Stomach (tissue), 9 donors: ENCODE data around the gene CELA2A. TPM values are rescaled to one million over a fixed set of nuclear protein-coding genes. Genes with fewer than 3 reads are reported as not detected.

Experiments
- DNase-seq, 2 donors: peaks; one replicate each; pipeline versions ENCODE4 v3.0.0 to v3.0.0-alpha.2; 2013 to 2019
- H3K27ac ChIP-seq, 5 donors: fragments of 200-600 bp in 4 of 5; sonication (generic) in 4 of 5; one replicate each; pipeline ENCODE4 v1.5.1; 2013 to 2019; ENCODE audit warnings: mild to moderate bottlenecking in 1 of 5, moderate library complexity in 1 of 5
- H3K27me3 ChIP-seq, 3 donors: fragments of 200-600 bp; sonication (generic); one replicate each; pipeline ENCODE4 v1.5.1; 2017 to 2019; ENCODE audit warnings: mixed run types in 1 of 3
- H3K36me3 ChIP-seq, 4 donors: fragments of 200-600 bp; sonication (generic); 1 replicate in 3 of 4; 2 replicates in 1 of 4; pipeline ENCODE4 v1.5.1; 2016 to 2019
- H3K4me1 ChIP-seq, 4 donors: fragments of 200-600 bp; sonication (generic); one replicate each; pipeline ENCODE4 v1.5.1; 2016 to 2019
- H3K4me3 ChIP-seq, 4 donors: fragments of 200-600 bp; sonication (generic) in 3 of 4; one replicate each; pipeline ENCODE4 v1.5.1; 2016 to 2019; ENCODE audit warnings: mild to moderate bottlenecking in 1 of 4
- H3K9me3 ChIP-seq, 4 donors: fragments of 200-600 bp; sonication (generic); one replicate each; pipeline ENCODE4 v1.5.1; 2016 to 2019
- EP300 ChIP-seq: sonication (generic); formaldehyde crosslinking; IDR thresholded peaks from one replicate; pipeline ENCODE4 v1.6.1; 2017; ENCODE audit warnings: antibody characterized with exemption
- POLR2A ChIP-seq, 4 donors: fragments of 450-650 bp; IDR thresholded peaks; one replicate each; pipeline ENCODE4 v1.6.1; 2016; ENCODE audit warnings: antibody characterized with exemption in 4 of 4, control low read depth in 2 of 4, mild to moderate bottlenecking in 1 of 4, moderate library complexity in 1 of 4
- POLR2AphosphoS5 ChIP-seq, 3 donors: sonication (generic); formaldehyde crosslinking; IDR thresholded peaks; one replicate each; pipeline ENCODE4 v1.6.1; 2016; ENCODE audit warnings: antibody characterized with exemption in 3 of 3
- WGBS, 5 donors: extraction: QIAGEN DNeasy Blood & Tissue Kit in 3 of 5; methylation state at CpG; one replicate each; pipeline versions ENCODE4 v1.1.5 to v1.1.7; 2013 to 2018; 5-methylcytosine and 5-hydroxymethylcytosine counted together
- intact Hi-C: fragments of 100-400 bp; cut with DNase I; formaldehyde crosslinking; loops from one replicate; pipeline ENCODE4 v1.15.1; 2023; ENCODE audit warnings: low total_unique reads
- polyA plus RNA-seq, 3 donors: library from polyadenylated mRNA; stranded (reverse); fragments of 200-250 nt; gene quantifications; one replicate each; pipeline ENCODE4 v1.2.3, GENCODE V29; 2013
- total RNA-seq, 5 donors: library from RNA; depleted of rRNA; stranded (reverse); fragments of >200 nt; gene quantifications; one replicate each; pipeline versions ENCODE4 v1.1.0 to v1.2.3, GENCODE V29; 2014 to 2016
- TF ChIP-seq, protein P1 (sequence below), 7 experiments: fragments of 450-650 bp in 4 of 7; fragments of 200-600 bp in 3 of 7; sonication (generic) in 3 of 7; IDR thresholded peaks; one replicate each; pipeline ENCODE4 v1.5.1; 2016 to 2019; ENCODE audit warnings: antibody characterized with exemption in 7 of 7, control low read depth in 2 of 7, mild to moderate bottlenecking in 1 of 7
- donor health status: healthy with polysubstance abuse.
- donor health status: Bipolar disorder and iron deficiency.
- donor health status: healthy.

Gene CELA2A
- total and polyA plus RNA-seq, 8 donors: 0.43 to 3.1 (median 1.1) TPM; not detected in 4

DNA sequence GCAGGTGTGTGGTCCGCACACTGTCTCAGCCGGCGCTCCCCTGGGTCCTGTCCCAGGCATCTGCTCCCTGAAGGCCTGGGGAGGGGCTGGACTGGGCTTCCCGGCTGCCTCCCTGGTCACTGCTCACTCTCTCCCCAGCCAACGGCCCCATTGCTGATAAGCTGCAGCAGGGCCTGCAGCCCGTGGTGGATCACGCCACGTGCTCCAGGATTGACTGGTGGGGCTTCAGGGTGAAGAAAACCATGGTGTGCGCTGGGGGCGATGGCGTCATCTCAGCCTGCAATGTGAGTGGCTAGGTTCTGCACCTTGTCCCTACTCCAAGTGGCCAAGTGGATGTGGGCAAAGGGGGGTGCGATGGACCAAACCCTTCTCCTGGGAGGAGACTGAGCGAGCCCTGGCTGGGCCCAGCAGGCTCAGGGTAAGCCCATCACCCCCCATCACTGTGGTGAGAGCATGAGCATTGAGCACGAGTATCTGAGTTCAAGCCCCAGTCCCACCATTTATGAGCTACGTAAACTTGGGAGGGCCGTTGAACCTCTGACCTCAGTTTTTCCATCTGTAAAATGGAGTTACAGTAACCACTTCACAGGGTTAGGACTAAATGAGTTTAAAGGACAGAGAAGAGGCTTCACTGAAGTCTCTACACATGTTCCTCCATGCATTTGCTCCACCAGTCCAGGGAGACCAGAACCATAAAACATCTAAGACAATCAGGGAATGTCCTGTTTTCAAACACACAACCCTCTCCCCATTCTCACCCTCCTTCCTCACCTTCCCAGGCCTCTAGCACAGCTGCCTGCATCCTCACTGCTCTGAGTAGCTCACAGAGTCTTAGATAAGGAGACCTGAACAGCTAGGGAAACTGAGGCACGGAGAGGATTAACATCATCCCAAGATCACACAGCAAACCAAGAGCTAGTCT, 11.8 kb upstream of the CELA2A start:
- H3K27me3 ChIP-seq: peaks cover 0 to 3% (median 0%) of the 10 kb centered on the region in 3 donors
- H3K4me1 ChIP-seq: no peaks in the 10 kb centered on the region
- 64 to 77% (median 69%) methylated on average over 11 to 17 of the region's 17 CpGs for WGBS, 5 donors
- H3K4me3 ChIP-seq: no peak overlapping the region
- H3K9me3 ChIP-seq: no peaks in the 10 kb centered on the region
- H3K36me3 ChIP-seq: no peaks in the 10 kb centered on the region
- TF ChIP-seq POLR2AphosphoS5 (IDR thresholded peaks at IDR 0.05): no peak
- no peak for TF ChIP-seq POLR2A (IDR thresholded peaks at IDR 0.05)
- TF ChIP-seq EP300: no peak
- TF ChIP-seq, protein P1, sequence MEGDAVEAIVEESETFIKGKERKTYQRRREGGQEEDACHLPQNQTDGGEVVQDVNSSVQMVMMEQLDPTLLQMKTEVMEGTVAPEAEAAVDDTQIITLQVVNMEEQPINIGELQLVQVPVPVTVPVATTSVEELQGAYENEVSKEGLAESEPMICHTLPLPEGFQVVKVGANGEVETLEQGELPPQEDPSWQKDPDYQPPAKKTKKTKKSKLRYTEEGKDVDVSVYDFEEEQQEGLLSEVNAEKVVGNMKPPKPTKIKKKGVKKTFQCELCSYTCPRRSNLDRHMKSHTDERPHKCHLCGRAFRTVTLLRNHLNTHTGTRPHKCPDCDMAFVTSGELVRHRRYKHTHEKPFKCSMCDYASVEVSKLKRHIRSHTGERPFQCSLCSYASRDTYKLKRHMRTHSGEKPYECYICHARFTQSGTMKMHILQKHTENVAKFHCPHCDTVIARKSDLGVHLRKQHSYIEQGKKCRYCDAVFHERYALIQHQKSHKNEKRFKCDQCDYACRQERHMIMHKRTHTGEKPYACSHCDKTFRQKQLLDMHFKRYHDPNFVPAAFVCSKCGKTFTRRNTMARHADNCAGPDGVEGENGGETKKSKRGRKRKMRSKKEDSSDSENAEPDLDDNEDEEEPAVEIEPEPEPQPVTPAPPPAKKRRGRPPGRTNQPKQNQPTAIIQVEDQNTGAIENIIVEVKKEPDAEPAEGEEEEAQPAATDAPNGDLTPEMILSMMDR (IDR thresholded peaks at IDR 0.05): no peak
- no peak overlapping the region for H3K27ac ChIP-seq
- DNase-seq: no peak
- intact Hi-C loops: no loop called here

DNA sequence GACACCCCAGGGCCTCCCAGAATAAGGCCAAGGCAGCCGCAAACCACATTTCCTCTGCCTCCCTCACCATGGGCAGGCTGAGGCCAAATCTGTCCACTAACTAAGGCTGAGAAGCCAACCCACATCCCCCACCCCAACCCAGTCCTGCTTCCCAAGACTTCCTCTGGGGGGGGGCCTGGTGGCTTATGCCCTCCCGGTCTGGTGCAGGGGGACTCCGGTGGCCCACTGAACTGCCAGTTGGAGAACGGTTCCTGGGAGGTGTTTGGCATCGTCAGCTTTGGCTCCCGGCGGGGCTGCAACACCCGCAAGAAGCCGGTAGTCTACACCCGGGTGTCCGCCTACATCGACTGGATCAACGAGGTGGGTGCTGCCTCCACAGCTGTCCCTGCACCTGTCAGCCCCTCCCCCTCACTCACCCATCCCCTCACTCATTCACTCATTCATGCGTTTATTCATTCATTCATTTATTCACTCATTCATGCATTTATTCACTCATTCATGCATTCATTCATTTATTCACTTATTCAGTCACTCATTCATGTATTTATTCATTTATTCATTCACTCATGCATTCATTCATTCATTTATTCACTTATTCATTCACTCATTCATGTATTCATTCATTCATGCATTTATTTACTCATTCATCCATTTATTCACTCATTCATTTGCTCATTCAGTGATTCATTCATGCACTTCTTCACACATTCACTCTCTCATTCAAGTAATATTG, 11.0 kb upstream of the CELA2A start:
- Histone ChIP-seq H3K36me3 (no peaks in the 10 kb centered on the region), H3K4me3 (no peak overlapping the region), H3K4me1 (no peaks in the 10 kb centered on the region), H3K27me3 (peaks cover 0 to 3% (median 0%) of the 10 kb centered on the region in 3 donors), H3K27ac (no peak overlapping the region), H3K9me3 (no peaks in the 10 kb centered on the region)
- 80 to 89% (median 84%) methylated on average over 14 of the region's 14 CpGs for WGBS, 5 donors
- intact Hi-C loops: no loop called here
- TF ChIP-seq, protein P1 (IDR thresholded peaks at IDR 0.05): no peak
- TF ChIP-seq EP300 (no peak), POLR2A (IDR thresholded peaks at IDR 0.05) (no peak), POLR2AphosphoS5 (IDR thresholded peaks at IDR 0.05) (no peak)
- DNase-seq: no peak

DNA sequence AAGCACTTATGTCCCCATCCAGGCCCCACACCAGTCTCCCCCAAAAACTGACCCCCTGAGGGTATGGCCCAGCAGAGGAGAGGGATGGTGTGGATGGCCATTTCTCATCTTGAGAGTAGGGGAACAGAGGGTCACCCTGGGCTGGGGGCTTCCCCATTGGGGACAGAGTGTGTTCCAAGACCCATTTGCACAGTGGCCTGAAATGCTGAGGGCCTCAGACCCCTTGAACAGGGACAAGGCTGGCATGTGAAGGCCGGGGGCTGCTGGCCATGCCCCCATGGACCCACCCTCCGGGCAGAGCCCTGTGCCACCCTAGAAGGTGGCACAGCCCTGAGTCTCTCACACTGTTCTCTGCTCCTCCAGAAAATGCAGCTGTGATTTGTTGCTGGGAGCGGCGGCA, 10.3 kb upstream of the CELA2A start:
- no peak overlapping the region for H3K4me3 ChIP-seq
- H3K4me1 ChIP-seq: no peaks in the 10 kb centered on the region
- peaks cover 0 to 3% (median 0%) of the 10 kb centered on the region in 3 donors for H3K27me3 ChIP-seq
- intact Hi-C loops: no loop called here
- H3K36me3 ChIP-seq: no peaks in the 10 kb centered on the region
- TF ChIP-seq POLR2A (IDR thresholded peaks at IDR 0.05) (no peak), POLR2AphosphoS5 (IDR thresholded peaks at IDR 0.05) (no peak), EP300 (no peak)
- TF ChIP-seq, protein P1 (IDR thresholded peaks at IDR 0.05): no peak
- no peaks in the 10 kb centered on the region for H3K9me3 ChIP-seq
- WGBS, 5 donors: 83 to 93% (median 88%) methylated on average over 4 of the region's 4 CpGs; no CpG with 5 or more reads in 1 of the 5 donors
- no peak for DNase-seq
- no peak overlapping the region for H3K27ac ChIP-seq

DNA sequence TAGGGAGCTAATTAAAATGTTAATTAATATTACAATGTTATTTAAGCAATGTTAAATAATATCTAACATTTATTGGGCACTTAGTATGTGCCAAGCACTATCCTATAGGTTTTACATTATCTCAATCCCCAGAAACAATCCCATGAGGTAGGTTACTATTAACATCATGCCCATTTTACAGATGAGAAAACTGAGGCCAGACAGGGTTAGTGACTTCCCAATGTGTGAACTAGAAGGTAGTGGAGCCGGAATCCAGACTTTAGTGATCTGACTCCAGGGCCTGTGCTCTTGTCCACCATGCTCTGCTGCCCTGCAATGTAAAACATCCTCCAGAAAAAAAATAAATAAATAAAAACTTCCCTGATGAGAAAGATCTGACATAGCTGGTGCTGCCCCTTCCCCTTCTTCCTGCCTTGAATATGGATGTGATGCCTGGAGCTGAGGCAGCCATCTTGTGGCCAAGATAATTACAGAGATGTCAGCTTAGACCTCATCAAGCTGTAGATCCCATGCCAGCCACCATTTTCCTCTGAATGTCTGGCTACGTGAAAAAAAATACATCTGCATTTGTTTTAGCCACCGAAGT, 7.6 kb upstream of the CELA2A start:
- no peak for DNase-seq
- H3K4me3 ChIP-seq: no peak overlapping the region
- H3K36me3 ChIP-seq: no peaks in the 10 kb centered on the region
- no peaks in the 10 kb centered on the region for H3K9me3 ChIP-seq
- peaks cover 3 to 8% (median 4%) of the 10 kb centered on the region in 4 donors for H3K4me1 ChIP-seq
- peaks cover 0 to 3% (median 0%) of the 10 kb centered on the region in 3 donors for H3K27me3 ChIP-seq
- 86 to 92% (median 91%) methylated on average over 3 of the region's 3 CpGs for WGBS, 5 donors
- no peak overlapping the region for H3K27ac ChIP-seq
- intact Hi-C loops: no loop called here
- no peak for TF ChIP-seq POLR2A (IDR thresholded peaks at IDR 0.05)
